CD14-positive monocyte (primary cell): ENCODE data around the gene P2RY12. TPM values are rescaled to one million over a fixed set of nuclear protein-coding genes. Genes with fewer than 3 reads are reported as not detected.

Experiments used
- DNase-seq, 3 donors: peaks; one replicate each; pipeline ENCODE4 v3.0.0-alpha.2; 2011 to 2022
- H2AFZ ChIP-seq: 2 replicates; pipeline ENCODE4 v1.6.0; 2012; ENCODE audit warnings: mild to moderate bottlenecking, low read depth, low read length, inconsistent platforms; ENCODE audit not compliant: insufficient read depth, poor library complexity, severe bottlenecking
- H3K27ac ChIP-seq, 2 donors: 1 replicate in 1 of 2; 2 replicates in 1 of 2; pipeline ENCODE4 v1.5.1; 2012 to 2013; ENCODE audit warnings: low read length in 2 of 2, control low read depth in 1 of 2, inconsistent platforms in 1 of 2, low read depth in 1 of 2, mild to moderate bottlenecking in 1 of 2
- H3K27me3 ChIP-seq, 2 donors: one replicate each; pipeline versions ENCODE4 v1.6.0 to v1.6.1; 2011 to 2013; ENCODE audit warnings: low read length in 2 of 2; ENCODE audit not compliant: control insufficient read depth in 2 of 2, insufficient read depth in 2 of 2
- H3K36me3 ChIP-seq, 2 donors: replicated peaks in 1 of 2; 1 replicate in 1 of 2; 2 replicates in 1 of 2; pipeline versions ENCODE4 v1.5.1 to v1.6.1; 2012 to 2013; ENCODE audit warnings: low read length in 2 of 2, control low read depth in 1 of 2, inconsistent platforms in 1 of 2, mild to moderate bottlenecking in 1 of 2; ENCODE audit not compliant: insufficient read depth in 2 of 2, control insufficient read depth in 1 of 2
- H3K4me1 ChIP-seq, 2 donors: 1 replicate in 1 of 2; 2 replicates in 1 of 2; pipeline versions ENCODE4 v1.5.1 to v1.6.1; 2012 to 2013; ENCODE audit warnings: low read length in 2 of 2, control low read depth in 1 of 2, inconsistent platforms in 1 of 2, mild to moderate bottlenecking in 1 of 2, moderate library complexity in 1 of 2; ENCODE audit not compliant: insufficient read depth in 2 of 2, control insufficient read depth in 1 of 2
- H3K4me2 ChIP-seq: replicated peaks from 2 replicates; pipeline ENCODE3; 2012; ENCODE audit warnings: low read length, moderate library complexity, mild to moderate bottlenecking; ENCODE audit not compliant: poor library complexity, severe bottlenecking; ENCODE audit errors: extremely low read depth
- H3K4me3 ChIP-seq, 3 experiments: fragments of 200-600 bp in 1 of 3; sonication (generic) in 1 of 3; replicated peaks in 1 of 3; 1 replicate in 2 of 3; 2 replicates in 1 of 3; pipeline ENCODE4 v1.5.1; 2011 to 2013; ENCODE audit warnings: low read length in 3 of 3, mild to moderate bottlenecking in 3 of 3, control low read depth in 2 of 3, low read depth in 2 of 3, inconsistent platforms in 1 of 3, moderate library complexity in 1 of 3
- H3K79me2 ChIP-seq: 2 replicates; pipeline ENCODE4 v1.6.0; 2012; ENCODE audit warnings: mild to moderate bottlenecking, control low read depth, inconsistent platforms, low read length, moderate library complexity; ENCODE audit not compliant: insufficient read depth
- H3K9ac ChIP-seq: 2 replicates; pipeline ENCODE4 v1.6.0; 2017; ENCODE audit warnings: low read length, mild to moderate bottlenecking; ENCODE audit not compliant: insufficient read depth, poor library complexity, severe bottlenecking
- H3K9me3 ChIP-seq, 2 donors: replicated peaks in 1 of 2; 1 replicate in 1 of 2; 2 replicates in 1 of 2; pipeline versions ENCODE4 v1.5.1 to v1.6.1; 2012 to 2013; ENCODE audit warnings: low read length in 2 of 2, control low read depth in 1 of 2; ENCODE audit not compliant: control insufficient read depth in 1 of 2, insufficient read depth in 1 of 2
- H4K20me1 ChIP-seq: 2 replicates; pipeline ENCODE4 v1.6.0; 2012; ENCODE audit warnings: mild to moderate bottlenecking, low read length, control low read depth, moderate library complexity; ENCODE audit not compliant: insufficient read depth
- H3K27ac Mint-ChIP-seq, 7 donors: one replicate each; pipeline ENCODE4 v1.8.0; 2020; ENCODE audit warnings: mild to moderate bottlenecking in 7 of 7, mixed read lengths in 7 of 7, moderate library complexity in 6 of 7, inconsistent platforms in 2 of 7
- H3K27me3 Mint-ChIP-seq, 3 donors: one replicate each; pipeline ENCODE4 v1.8.0; 2021 to 2022; ENCODE audit warnings: low read depth in 3 of 3, mild to moderate bottlenecking in 3 of 3, mixed read lengths in 3 of 3, moderate library complexity in 3 of 3, inconsistent platforms in 1 of 3
- H3K36me3 Mint-ChIP-seq, 2 donors: one replicate each; pipeline ENCODE4 v1.8.0; 2020; ENCODE audit warnings: mixed read lengths in 2 of 2, inconsistent platforms in 1 of 2, mild to moderate bottlenecking in 1 of 2
- H3K4me1 Mint-ChIP-seq: one replicate; pipeline ENCODE4 v1.8.0; 2020; ENCODE audit warnings: mild to moderate bottlenecking, mixed read lengths
- H3K4me3 Mint-ChIP-seq, 2 donors: one replicate each; pipeline ENCODE4 v1.8.0; 2020; ENCODE audit warnings: mild to moderate bottlenecking in 2 of 2, mixed read lengths in 2 of 2, moderate library complexity in 1 of 2
- H3K9me3 Mint-ChIP-seq, 7 donors: one replicate each; pipeline ENCODE4 v1.8.0; 2020 to 2022; ENCODE audit warnings: mixed read lengths in 7 of 7, mild to moderate bottlenecking in 6 of 7, moderate library complexity in 6 of 7, inconsistent platforms in 2 of 7
- WGBS: methylation state at CpG from one replicate; pipeline ENCODE4 v1.1.5; 2013; ENCODE audit warnings: missing lambda C conversion rate; ENCODE audit not compliant: insufficient coverage; 5-methylcytosine and 5-hydroxymethylcytosine counted together
- intact Hi-C, 2 donors: fragments of 100-400 bp; cut with micrococcal nuclease; formaldehyde crosslinking; loops; one replicate each; pipeline versions ENCODE4 v1.15.0 to v1.15.1; 2023
- polyA plus RNA-seq, 3 donors: library from polyadenylated mRNA; depleted of rRNA in 1 of 3; unstranded in 2 of 3; stranded (reverse) in 1 of 3; fragments of 300-500 nt in 2 of 3; fragments of >200 nt in 1 of 3; fragmentation: Illumina TruSeq in 2 of 3; gene quantifications; 1 replicate in 2 of 3; 2 replicates in 1 of 3; pipeline ENCODE4 v1.2.3, GENCODE V29; 2012 to 2021
- TF ChIP-seq, protein P1 (sequence below): fragments of 200-600 bp; IDR thresholded peaks from one replicate; pipeline ENCODE4 v1.8.0; 2022; ENCODE audit warnings: antibody characterized with exemption, mild to moderate bottlenecking

Gene P2RY12
- polyA plus RNA-seq, 3 donors = 1.9 to 3.0 (median 2.7) TPM

DNA sequence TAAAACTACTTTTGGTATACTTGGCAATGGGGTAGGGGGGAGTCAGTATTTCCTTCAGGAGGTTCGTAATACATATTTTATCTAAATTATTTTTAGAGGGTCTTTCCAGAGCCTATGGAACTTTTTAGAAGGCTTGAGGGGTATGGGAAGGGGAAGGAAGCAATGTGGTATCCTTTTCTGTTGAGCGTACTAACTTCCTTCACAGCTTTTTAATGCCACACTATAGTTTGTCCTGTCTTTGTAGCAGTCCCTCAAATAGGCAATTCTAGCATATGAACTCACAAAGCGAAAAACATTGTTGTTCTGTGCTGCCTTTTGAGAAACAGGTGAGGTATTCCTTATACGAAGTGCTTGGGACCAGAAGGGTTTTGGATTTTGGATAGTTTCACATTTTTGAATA lies 32.9 kb downstream of the P2RY12 start:
- Histone ChIP-seq H3K27ac (peak overlapping the region in 1 of 2 donors; percentile 77), H3K79me2 (peaks cover 4% of the 10 kb centered on the region), H3K4me2 (peak overlapping the region; percentile 76), H2AFZ (no peak overlapping the region), H3K27me3 (no peaks in the 10 kb centered on the region), H3K9ac (peak overlapping the region; percentile 0), H3K4me3 (peak overlapping the region; percentile 8 to 67 (median 29)), H4K20me1 (no peaks in the 10 kb centered on the region), H3K36me3 (no peaks in the 10 kb centered on the region), H3K9me3 (no peaks in the 10 kb centered on the region), H3K4me1 (peaks cover 72 to 81% of the 10 kb centered on the region in 2 donors)
- Mint-ChIP-seq H3K27me3 (no peaks in the 10 kb centered on the region), H3K9me3 (no peaks in the 10 kb centered on the region), H3K27ac (peak overlapping the region; percentile 30 to 96 (median 88)), H3K4me3 (peak overlapping the region; percentile 58 to 76), H3K4me1 (peaks cover 64% of the 10 kb centered on the region), H3K36me3 (no peaks in the 10 kb centered on the region)
- TF ChIP-seq, protein P1, sequence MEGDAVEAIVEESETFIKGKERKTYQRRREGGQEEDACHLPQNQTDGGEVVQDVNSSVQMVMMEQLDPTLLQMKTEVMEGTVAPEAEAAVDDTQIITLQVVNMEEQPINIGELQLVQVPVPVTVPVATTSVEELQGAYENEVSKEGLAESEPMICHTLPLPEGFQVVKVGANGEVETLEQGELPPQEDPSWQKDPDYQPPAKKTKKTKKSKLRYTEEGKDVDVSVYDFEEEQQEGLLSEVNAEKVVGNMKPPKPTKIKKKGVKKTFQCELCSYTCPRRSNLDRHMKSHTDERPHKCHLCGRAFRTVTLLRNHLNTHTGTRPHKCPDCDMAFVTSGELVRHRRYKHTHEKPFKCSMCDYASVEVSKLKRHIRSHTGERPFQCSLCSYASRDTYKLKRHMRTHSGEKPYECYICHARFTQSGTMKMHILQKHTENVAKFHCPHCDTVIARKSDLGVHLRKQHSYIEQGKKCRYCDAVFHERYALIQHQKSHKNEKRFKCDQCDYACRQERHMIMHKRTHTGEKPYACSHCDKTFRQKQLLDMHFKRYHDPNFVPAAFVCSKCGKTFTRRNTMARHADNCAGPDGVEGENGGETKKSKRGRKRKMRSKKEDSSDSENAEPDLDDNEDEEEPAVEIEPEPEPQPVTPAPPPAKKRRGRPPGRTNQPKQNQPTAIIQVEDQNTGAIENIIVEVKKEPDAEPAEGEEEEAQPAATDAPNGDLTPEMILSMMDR = no peak
- intact Hi-C loops = no loop called here
- WGBS = no CpG with 5 or more reads among the region's 4 CpGs
- DNase-seq = peak in 2 of 3 donors; percentile 37 to 44

DNA sequence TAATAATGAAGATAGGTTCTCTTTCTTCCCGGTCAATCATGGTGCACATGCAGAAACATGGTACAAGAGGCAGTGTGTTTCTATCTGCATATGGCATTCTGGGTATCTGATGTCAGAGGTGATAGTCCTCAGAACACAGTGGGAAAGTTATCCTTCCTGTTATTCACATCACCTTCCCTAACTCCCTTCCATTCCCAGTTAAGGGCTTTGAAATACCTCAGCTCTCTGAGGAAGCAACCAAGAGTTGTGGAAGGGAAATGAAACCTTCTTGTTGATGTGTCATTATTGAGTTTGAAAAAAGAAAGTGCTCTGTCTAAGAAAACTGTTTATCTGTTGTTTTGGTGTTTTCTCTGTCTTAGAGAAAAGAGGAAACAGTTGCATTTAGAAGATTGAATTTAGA lies 33.3 kb downstream of the P2RY12 start:
- no CpG with 5 or more reads among the region's 1 CpG for WGBS
- Mint-ChIP-seq H3K4me3 (peak overlapping the region; percentile 58 to 76), H3K4me1 (peaks cover 65% of the 10 kb centered on the region), H3K36me3 (no peaks in the 10 kb centered on the region), H3K9me3 (no peaks in the 10 kb centered on the region), H3K27ac (peak overlapping the region; percentile 30 to 96 (median 88)), H3K27me3 (no peaks in the 10 kb centered on the region)
- Histone ChIP-seq H3K4me2 (peak overlapping the region; percentile 76), H3K9ac (peak overlapping the region; percentile 0), H3K79me2 (peaks cover 4% of the 10 kb centered on the region), H3K27ac (peak overlapping the region in 1 of 2 donors; percentile 77), H3K4me3 (peak overlapping the region; percentile 8 to 67 (median 29)), H4K20me1 (no peaks in the 10 kb centered on the region), H3K9me3 (no peaks in the 10 kb centered on the region), H3K27me3 (no peaks in the 10 kb centered on the region), H3K4me1 (peaks cover 73 to 81% of the 10 kb centered on the region in 2 donors), H3K36me3 (no peaks in the 10 kb centered on the region), H2AFZ (no peak overlapping the region)
- TF ChIP-seq, protein P1 = no peak
- DNase-seq = peak; percentile 40 to 83 (median 76)
- intact Hi-C loops = no loop called here
